ENCODE data around the gene CYP1B1. TPM values are rescaled to one million over a fixed set of nuclear protein-coding genes. Genes with fewer than 3 reads are reported as not detected.

Gene CYP1B1
- polyA plus RNA-seq, 1 donor (not counting 4 experiments of a cell fraction or from before 2014, with no cell fraction given), result 1.6 TPM

DNA sequence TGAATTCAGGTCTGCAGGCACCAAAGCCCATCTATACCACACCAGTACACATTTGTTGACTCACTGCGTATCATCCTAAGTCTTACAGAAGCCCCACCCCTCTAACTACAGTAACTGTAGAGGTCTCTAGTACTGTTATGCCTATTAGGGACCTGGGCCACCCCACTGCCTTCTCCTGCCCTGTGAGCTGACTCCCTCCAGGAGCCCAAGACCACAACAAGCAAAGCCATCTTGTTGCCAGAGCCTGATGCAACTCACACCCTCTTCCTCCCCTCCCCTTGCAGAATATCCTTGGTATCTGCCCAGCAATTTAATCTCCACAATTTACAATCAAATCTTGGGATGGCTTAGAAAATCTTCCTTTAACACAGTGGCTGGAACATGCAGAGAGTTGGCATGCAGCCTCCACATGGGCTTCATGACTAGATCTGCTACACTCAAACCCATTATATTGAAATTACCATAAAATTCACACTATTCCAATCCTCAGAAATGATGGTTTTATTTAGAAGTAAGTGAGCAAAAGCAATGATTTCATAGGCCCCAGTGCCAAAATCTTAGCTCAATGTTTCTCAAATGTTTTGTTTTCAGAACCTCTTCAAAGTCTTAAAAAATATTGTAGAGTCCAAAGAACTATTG is 17.7 kb upstream of the CYP1B1 start:
- Histone ChIP-seq H3K9me3 (ENCODE audit: control insufficient read depth, low read depth, low read length) (no peaks in the 10 kb centered on the region), H4K20me1 (ENCODE audit: control insufficient read depth, extremely low read depth, insufficient read depth, low read length) (no peaks in the 10 kb centered on the region), H3K9ac (ENCODE audit: control insufficient read depth, extremely low read depth, insufficient read depth, low read length) (no peak overlapping the region), H3K27ac (ENCODE audit: control insufficient read depth, insufficient read depth, low read length) (no peak overlapping the region), H3K9me1 (ENCODE audit: control insufficient read depth, extremely low read depth, insufficient read depth, low read length) (no peaks in the 10 kb centered on the region), H3K36me3 (ENCODE audit: control insufficient read depth in 2 of 2, extremely low read depth in 1 of 2, insufficient read depth in 2 of 2, low read length in 2 of 2) (no peaks in the 10 kb centered on the region), H3K27me3 (ENCODE audit: control insufficient read depth, extremely low read depth, insufficient read depth, low read length) (no peaks in the 10 kb centered on the region), H3K4me1 (ENCODE audit: control insufficient read depth, extremely low read depth, insufficient read depth, low read length) (peaks cover 52% of the 10 kb centered on the region), H3K79me2 (ENCODE audit: control insufficient read depth, insufficient read depth, low read length) (no peaks in the 10 kb centered on the region), H3K4me2 (ENCODE audit: control insufficient read depth, extremely low read depth, insufficient read depth, low read depth, low read length) (no peak overlapping the region), H3K4me3 (ENCODE audit: control insufficient read depth in 2 of 3, extremely low read depth in 1 of 3, insufficient read depth in 2 of 3, low read depth in 1 of 3, low read length in 3 of 3) (no peak overlapping the region), H2AFZ (ENCODE audit: control insufficient read depth, low read length) (no peak overlapping the region)
- TF ChIP-seq, protein P1, sequence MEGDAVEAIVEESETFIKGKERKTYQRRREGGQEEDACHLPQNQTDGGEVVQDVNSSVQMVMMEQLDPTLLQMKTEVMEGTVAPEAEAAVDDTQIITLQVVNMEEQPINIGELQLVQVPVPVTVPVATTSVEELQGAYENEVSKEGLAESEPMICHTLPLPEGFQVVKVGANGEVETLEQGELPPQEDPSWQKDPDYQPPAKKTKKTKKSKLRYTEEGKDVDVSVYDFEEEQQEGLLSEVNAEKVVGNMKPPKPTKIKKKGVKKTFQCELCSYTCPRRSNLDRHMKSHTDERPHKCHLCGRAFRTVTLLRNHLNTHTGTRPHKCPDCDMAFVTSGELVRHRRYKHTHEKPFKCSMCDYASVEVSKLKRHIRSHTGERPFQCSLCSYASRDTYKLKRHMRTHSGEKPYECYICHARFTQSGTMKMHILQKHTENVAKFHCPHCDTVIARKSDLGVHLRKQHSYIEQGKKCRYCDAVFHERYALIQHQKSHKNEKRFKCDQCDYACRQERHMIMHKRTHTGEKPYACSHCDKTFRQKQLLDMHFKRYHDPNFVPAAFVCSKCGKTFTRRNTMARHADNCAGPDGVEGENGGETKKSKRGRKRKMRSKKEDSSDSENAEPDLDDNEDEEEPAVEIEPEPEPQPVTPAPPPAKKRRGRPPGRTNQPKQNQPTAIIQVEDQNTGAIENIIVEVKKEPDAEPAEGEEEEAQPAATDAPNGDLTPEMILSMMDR (optimal IDR thresholded peaks at IDR 0.05 in 1 of 3, IDR thresholded peaks at IDR 0.05 in 1 of 3, conservative IDR thresholded peaks at IDR 0.05 in 1 of 3; ENCODE audit: extremely low read depth in 1 of 3, insufficient read depth in 2 of 3, low read length in 3 of 3), result no peak
- no peak for TF ChIP-seq EZH2 (IDR thresholded peaks at IDR 0.05; ENCODE audit: low read length)
- dilution Hi-C loops (cut with MboI; ENCODE audit: extremely low pct_ligation_motif_present, low sequenced_read_pairs), result no loop called here
- DNase-seq (ENCODE audit: low read depth, low spot score) (no peak), FAIRE-seq (no peak)

DNA sequence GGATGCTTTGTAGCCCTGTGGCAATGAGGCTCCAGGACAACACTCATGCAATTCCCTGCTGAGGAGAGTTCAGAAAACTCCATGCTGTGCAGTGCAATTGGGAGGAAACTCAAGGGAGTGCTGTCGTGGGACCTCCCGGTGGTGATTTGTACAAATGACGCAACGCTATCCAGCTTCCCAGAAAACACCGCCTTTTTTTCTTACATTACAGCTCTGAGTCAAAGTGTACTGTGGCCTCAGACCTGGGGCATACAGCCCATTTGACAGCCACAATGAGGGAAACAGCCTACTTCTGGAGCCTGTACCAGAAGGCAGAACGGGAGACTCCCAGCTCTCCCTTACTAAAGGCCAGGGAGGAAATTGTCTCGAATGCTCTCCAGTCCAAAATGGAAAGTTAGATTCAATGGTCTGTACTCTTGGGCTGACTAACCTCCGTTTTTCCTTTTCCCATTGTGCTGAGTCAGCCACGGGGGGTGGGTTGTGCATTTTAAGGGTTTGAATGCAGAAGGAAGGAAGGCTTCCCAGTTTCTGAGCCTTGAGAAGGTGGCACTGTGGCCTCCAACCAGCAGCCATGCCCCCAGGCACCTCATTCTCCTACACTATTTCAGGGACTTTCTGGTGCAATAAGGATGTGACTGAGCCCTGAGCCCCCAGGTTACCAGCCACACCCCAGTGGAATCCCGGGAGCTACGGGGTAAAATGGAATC is 16.4 kb upstream of the CYP1B1 start:
- H4K20me1 ChIP-seq (ENCODE audit: control insufficient read depth, extremely low read depth, insufficient read depth, low read length), result no peaks in the 10 kb centered on the region
- no peaks in the 10 kb centered on the region for H3K9me3 ChIP-seq (ENCODE audit: control insufficient read depth, low read depth, low read length)
- H3K9ac ChIP-seq (ENCODE audit: control insufficient read depth, extremely low read depth, insufficient read depth, low read length), result no peak overlapping the region
- H3K27me3 ChIP-seq (ENCODE audit: control insufficient read depth, extremely low read depth, insufficient read depth, low read length), result no peaks in the 10 kb centered on the region
- H2AFZ ChIP-seq (ENCODE audit: control insufficient read depth, low read length), result no peak overlapping the region
- H3K4me2 ChIP-seq (ENCODE audit: control insufficient read depth, extremely low read depth, insufficient read depth, low read depth, low read length), result no peak overlapping the region
- H3K4me1 ChIP-seq (ENCODE audit: control insufficient read depth, extremely low read depth, insufficient read depth, low read length), result peaks cover 39% of the 10 kb centered on the region
- H3K27ac ChIP-seq (ENCODE audit: control insufficient read depth, insufficient read depth, low read length), result no peak overlapping the region
- dilution Hi-C loops (cut with MboI; ENCODE audit: extremely low pct_ligation_motif_present, low sequenced_read_pairs), result no loop called here
- no peak for TF ChIP-seq EZH2 (IDR thresholded peaks at IDR 0.05; ENCODE audit: low read length)
- TF ChIP-seq, protein P1 (optimal IDR thresholded peaks at IDR 0.05 in 1 of 3, IDR thresholded peaks at IDR 0.05 in 1 of 3, conservative IDR thresholded peaks at IDR 0.05 in 1 of 3; ENCODE audit: extremely low read depth in 1 of 3, insufficient read depth in 2 of 3, low read length in 3 of 3), result no peak
- H3K79me2 ChIP-seq (ENCODE audit: control insufficient read depth, insufficient read depth, low read length), result no peaks in the 10 kb centered on the region
- H3K9me1 ChIP-seq (ENCODE audit: control insufficient read depth, extremely low read depth, insufficient read depth, low read length), result no peaks in the 10 kb centered on the region
- DNase-seq (ENCODE audit: low read depth, low spot score) (no peak), FAIRE-seq (no peak)
- no peaks in the 10 kb centered on the region for H3K36me3 ChIP-seq (ENCODE audit: control insufficient read depth in 2 of 2, extremely low read depth in 1 of 2, insufficient read depth in 2 of 2, low read length in 2 of 2)
- H3K4me3 ChIP-seq (ENCODE audit: control insufficient read depth in 2 of 3, extremely low read depth in 1 of 3, insufficient read depth in 2 of 3, low read depth in 1 of 3, low read length in 3 of 3), result no peak overlapping the region
